OCI-LY3 (cell line): ENCODE data around the gene PATJ.

Experiments used
- CTCF ChIP-seq: fragments of 200-600, 300-600 bp; sonication (generic); IDR thresholded peaks from 2 replicates; pipeline ENCODE4 v1.5.1; 2014; ENCODE audit warnings: antibody characterized with exemption, low read length, low read depth
- EZH2phosphoT487 ChIP-seq: fragments of 200-600 bp; shearing (Covaris generic); IDR thresholded peaks from 2 replicates; pipeline ENCODE4 v1.6.1; 2018; ENCODE audit warnings: antibody characterized with exemption, mixed run types, low read depth

DNA sequence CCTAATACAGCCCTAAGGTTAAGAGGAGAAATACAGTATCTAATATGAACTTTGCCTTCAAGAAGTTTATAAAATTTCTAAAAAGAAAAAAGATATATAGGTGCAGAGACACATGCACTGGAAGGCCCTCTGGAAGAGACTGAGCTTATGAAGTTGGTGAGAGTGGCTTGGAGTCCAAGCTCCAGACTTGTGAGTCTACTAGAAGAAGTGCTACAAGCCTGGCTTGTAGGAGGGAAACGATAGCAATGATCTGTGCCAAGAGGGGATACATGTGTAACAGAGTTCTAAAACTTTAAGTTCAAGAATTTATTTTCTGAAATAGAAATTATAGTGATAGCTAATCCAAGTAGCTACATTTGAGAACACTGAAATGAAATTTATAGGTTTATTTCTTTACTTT, 213.0 kb downstream of the PATJ start:
- TF ChIP-seq CTCF (no peak), EZH2phosphoT487 (no peak)
